NOMO-1 treated with DMSO at 0.1 percent for 48 hours (cell line): ENCODE results near the gene GPC6.

Source experiments
- DNase-seq: peaks from one replicate; lab custom pipeline; 2025; ENCODE audit not compliant: unreplicated experiment; lab: John Stamatoyannopoulos, UW

GPC6 gene

GRCh38 chr13:94080527-94080926 lies 853.9 kb downstream of the GPC6 start:
- DNase-seq = no peak

GRCh38 chr13:94087100-94087499 lies 860.5 kb downstream of the GPC6 start:
- DNase-seq = no peak

DNA sequence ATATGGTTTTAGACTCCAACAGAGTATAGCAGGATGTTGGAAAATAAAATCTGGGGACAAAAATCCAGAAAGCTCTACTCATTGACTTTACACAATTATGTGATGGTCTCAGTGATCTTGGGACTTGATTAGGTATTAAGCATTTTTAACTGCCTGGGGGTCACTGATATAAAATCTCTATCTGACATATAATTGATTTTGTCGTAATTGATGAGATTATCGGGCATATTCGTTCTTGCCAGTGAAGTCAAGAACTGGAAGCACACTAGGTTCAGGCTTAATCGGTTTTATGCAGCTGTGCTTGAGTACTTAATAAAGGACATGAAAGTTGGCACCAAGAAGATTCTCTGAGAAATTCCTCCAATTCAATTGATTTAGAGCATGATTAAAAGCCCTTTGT lies 862.1 kb downstream of the GPC6 start:
- no peak for DNase-seq

- DNase-seq = no peak
Observed at GRCh38 chr13:94090773-94091480, 864.3 kb downstream of the GPC6 start.

GRCh38 chr13:94093652-94094315 lies 867.2 kb downstream of the GPC6 start:
- no peak for DNase-seq

- DNase-seq = no peak
Observed at GRCh38 chr13:94109715-94110374, 883.2 kb downstream of the GPC6 start.

DNA sequence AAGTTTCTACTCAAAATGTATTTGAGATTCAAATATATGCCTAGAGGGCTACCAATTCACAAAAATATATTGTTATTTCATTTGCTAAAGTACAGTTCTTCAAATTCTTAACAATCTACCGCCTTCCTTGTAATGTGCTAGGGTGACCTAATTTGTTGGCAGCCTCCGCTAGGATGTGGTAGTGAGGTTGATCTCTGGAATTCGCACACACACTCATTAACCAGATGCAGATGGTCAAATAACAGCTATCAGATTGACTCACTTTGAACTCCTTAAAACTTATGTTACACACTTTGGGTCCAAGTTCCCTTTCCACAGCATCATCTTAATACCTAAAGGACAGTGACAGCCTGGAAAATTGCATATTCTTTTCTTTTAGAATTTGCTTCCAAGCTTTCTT lies 885.6 kb downstream of the GPC6 start:
- no peak for DNase-seq

DNA sequence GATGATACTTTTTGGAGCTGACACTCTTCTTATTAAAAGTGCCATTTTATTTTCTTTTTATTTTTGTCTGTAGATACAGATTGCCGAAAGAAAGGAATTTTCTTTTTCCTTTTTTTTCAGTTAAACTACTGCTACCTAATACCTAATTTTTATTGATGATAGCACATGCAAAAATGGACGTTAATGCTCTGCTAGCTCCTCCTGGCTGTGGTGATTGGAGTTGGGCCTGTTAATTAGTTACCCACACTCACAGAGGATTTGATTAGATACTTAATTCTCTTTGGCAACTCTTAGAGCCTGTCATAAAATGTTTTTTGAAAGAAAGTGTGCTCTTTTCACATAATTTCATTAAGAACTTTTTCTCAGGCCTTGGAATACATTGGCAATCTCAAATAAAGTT lies 886.1 kb downstream of the GPC6 start:
- no peak for DNase-seq

- DNase-seq = no peak
Observed at GRCh38 chr13:94113245-94113644, 886.6 kb downstream of the GPC6 start.

DNA sequence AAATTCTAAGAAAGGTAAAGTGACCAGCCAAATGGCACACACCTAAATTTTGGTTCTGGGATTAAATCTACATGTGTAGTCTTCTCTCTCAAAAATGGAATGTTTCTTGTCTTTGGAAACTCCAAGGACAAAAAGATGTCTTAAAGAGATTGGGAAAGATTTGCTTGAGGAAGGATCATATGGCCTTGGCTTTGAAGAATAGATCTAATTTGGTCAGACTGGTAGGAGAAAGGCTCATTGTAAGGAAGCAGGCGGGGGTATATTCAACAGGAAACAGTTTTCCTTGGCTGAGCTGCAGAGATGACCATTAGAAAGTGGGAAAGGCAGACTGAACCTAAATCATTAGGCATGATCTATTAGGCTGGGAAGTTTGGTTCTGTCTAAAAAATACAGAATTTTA lies 887.6 kb downstream of the GPC6 start:
- DNase-seq = no peak

GRCh38 chr13:94115054-94115453 lies 888.4 kb downstream of the GPC6 start:
- no peak for DNase-seq

DNA sequence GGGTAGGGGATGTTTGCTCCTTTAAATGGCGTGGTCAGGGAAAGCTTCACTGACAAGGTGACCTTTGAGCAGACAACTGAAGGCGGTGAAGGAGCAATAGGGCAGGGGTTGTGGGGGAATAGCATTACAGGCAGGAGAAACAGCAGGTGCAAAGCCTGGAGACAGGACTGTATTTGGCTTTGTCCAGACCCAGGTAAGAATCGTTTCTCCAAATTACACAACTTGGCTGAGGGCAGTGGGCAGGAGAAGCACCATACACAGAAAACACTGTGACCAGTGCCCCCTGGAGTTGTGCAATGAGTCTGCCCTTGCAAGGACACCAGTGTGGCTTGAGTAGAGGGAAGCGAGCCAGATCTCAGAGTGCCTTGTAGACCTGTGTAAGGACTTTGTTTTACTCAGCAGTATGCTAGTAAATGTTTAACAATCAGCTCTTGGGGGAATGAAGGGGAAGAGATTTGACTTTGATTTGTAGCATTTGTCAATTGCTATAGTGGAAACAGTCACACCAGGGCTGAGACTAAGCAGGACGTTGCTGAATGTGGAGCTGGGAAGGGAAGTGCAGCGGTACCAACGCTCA lies 892.8 kb downstream of the GPC6 start:
- no peak for DNase-seq

DNA sequence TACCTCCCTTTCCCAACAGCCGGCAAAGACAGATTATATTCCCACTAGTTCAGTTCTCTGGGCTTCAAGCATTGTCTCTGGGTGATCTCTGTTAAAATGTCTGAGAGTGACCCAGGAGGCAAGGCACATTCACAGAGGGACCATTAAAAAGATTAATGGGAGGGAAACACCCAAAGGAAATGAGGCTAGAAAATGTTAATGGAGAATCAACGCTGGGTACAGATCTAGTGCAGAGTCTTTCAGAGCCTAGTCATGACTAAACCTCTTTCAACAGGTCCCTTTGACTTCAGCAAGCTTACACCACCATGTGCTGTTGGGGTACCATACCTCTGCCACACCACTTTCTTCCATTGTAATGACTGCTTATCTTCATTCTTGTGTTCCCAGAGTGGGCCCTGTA lies 894.3 kb downstream of the GPC6 start:
- DNase-seq = no peak

GRCh38 chr13:94121686-94122085 lies 895.1 kb downstream of the GPC6 start:
- peak; percentile 18 for DNase-seq

DNA sequence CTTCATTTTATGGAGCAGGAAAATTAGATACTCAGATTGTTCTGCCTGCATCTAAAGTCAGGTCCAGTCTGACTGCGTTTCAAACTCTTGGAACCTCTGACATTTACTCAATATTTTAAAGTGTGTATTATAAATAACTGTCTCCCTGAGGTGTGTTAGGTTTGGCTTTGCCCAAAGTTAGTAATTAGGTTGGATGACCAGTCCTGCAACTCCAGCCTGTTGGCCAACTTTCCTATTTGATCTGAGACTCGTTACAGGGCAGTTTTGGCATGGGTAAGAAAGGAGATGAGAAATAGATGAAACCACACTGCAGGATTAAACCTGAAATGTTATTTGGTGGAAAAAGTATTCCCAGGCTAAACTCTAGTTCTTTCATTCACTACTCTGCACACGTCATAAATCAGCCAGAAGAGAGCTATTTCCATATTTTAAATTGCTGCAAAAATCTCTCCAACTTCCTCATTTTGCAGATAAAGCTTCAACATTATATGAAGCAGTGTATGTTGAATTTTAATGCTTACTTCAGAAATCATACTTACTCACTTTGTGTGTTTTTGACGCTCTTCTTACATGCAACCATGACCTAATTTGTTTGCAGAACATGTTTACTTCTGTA lies 895.8 kb downstream of the GPC6 start:
- peak; percentile 83 for DNase-seq

DNA sequence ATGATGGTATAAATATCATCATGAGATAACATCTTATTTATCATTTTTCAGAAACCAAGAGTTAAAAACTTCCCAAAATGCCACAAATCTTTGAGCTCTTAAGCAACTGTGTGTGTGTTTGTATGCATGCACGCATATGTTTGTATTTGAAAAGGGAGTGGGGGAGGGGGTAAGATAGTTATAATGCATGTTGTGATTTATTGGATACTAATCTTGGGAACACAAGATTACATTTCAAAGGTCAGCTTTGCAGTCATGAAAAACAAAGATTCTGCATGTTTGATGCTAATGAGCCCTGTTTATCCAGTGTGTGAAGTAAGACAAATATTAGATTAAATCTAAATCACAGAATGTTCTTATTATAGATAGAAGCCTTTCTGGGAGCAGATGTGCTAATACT lies 897.0 kb downstream of the GPC6 start:
- DNase-seq = no peak

DNA sequence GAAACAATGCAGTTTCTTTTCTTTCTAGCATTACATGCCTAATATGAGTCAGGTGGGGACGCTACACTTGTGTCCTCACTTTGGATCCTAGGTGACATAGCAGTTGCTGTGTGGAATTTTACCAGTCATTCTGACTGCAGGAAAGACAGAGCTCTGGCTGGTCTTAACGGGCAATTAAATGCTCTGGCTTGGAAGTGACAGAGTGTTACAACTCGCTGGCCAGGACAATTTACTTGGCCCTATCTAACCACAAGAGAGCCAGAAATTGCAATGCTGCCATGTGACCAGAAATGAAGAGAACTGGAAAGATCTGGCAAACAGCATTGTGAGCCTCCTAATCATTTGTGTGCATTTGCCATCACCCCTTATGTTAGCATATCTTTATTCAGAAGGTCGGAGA lies 901.8 kb downstream of the GPC6 start:
- no peak for DNase-seq

DNA sequence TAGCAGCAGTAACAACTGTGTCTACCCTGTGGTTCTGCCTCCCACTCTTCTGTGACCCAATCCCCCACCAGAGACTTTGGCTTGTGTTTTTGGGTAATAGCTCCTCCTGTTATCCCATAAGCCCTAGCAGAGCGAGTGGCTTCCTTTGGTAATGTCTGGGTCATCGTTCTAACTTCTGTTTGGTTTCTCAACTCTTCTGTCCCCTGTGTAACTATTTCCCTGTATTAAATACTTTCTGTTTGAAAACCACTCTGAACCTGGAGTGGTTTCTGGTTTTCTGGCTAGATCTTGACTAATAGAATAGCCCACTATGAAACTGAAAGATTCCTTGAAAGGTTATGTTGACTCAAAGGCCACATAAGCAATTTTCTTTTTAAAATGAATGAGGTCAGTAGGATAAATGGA lies 902.9 kb downstream of the GPC6 start:
- no peak for DNase-seq

- DNase-seq = no peak
Observed at GRCh38 chr13:94138831-94139230, 912.2 kb downstream of the GPC6 start.

DNA sequence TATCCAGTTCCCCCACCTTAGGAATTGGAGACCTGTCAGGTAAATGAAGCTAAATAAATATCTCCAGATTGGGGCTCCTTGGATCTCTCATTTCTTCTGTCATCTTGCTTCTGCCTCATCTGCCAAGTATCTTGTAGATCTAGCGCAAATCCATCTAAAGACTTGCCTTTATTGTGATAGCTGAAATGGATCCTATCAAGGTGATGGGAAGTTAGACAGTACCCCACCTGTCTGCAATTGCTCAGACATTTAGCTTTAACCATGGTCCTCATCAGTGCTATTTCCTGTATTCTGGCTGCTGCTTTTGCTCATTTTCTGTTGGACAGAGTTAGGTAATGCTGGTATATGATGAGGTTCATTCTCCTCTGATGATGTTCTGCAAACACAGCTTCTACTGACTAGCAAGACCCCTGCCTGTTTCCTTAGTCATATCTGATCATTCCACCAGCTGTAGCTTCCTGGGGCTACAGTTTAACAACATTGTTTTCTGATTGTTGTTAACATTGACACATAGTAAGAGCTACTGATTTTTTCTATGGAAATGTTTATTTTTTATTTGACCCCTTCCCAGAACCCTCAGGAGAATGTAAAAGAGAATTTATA lies 912.9 kb downstream of the GPC6 start:
- DNase-seq = no peak

DNA sequence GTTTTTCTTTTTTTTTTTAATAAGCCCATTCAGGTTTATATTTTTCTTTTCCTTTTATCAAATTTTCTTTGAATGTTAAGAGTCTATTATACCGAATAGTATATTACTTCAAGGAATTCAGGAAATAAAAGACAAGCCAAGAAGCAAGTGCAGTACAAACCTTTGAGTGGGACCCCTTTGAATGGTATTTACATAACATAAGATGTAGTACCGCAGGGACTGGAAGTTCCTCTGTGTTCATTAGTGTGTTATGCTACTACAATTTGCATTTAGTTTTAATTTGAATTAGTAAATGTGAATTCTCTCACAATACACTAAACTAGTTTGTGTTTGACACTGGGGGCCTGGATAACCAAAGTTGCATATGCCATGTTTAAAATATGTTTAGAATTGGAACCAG lies 913.4 kb downstream of the GPC6 start:
- DNase-seq = no peak
